NCI-H1694 (cell line): ENCODE measurements around the gene RFXANK.
A peak's percentile ranks its signal among the peaks of the same experiment; 100 is the strongest.
"Not testable (repeated sequence)": the region's sequence is repeated elsewhere in the genome, so short reads cannot be mapped to it uniquely, and the experiment has no call there.

Experiments
- DNase-seq: peaks from one replicate; lab custom pipeline; 2025; lab: John Stamatoyannopoulos, UW

The RFXANK gene

DNA sequence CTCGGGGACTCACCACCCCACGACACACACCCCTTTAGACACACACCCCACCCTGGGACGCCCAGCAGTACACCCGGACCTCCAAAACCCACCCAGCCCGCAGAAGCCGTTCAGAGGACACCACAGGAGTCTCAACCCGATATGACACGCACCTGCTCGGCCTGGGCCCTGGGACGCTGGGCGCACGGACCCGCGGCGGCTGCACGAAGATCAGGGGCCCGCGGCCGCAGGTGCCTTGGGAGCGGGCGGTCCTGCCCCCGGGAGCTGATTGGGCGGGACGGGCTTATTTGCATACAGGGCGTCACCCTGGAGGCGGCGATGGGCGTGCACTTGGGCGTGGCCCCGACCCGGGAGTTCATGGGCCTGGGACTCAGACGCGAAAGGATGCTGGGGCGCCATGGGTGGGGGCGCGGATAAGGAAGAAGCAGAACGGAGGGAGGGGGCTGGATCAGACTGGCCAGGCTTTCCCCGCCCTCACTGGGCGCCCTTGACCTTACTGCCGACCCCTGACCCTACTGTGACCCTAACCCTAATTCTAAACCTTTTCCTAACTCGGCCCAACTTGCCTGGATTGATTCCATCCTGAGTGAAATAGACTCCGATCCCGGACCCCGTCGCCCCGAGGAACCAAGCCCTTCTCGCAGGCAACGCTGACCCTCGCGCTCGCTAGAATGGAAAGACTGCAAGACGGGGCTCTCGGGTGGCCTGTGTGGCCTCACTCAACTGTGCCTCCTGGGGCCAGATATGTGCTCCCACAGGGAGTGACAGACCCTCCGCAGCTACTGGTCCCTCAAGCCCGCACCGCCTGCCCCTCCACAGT lies 21.8 kb upstream of the RFXANK start, which contains the start of gene MEF2B:
TSS of gene MEF2B (minus strand) at position 211 of the 820 bp plus-strand sequence. CDS start 19,528 bp downstream, outside the sequence.
- DNase-seq, result no peak

GRCh38 chr19:19170873-19171672 lies 21.0 kb upstream of the RFXANK start:
- no peak for DNase-seq

DNA sequence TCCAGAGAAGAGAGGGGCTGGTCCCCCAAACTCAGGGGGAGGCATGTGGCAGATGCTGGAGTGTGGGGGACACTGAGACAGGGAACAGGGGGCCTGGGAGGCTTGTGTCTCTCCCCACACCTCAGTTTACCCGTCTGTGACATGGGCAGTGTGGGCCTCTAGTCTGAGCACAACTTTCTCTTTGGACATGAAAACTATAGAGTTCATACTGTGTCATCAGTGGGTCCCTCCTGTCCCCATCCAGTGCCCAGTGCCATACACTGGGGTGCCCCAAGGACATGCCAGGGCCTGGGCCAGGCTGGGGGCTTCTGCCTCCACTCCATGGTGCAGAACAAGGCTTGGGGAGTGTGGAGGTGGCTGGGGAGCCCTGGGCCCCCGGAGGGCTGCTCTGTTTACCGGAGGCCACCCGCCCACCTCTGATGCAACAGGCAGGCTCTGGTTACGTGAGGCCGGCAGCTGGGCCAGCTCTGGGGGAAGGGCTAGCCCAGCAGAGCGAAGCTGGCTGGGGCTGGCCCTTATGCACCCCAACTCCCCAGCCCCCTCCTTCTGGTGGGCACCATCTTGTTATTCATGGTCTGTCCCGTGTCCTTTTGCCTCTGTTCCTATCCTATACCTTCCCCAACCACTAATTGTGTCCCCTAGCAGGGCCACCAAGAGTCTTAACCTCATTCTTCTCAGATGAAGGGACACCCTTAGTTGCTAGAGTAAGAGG lies 20.1 kb upstream of the RFXANK start:
- DNase-seq, result no peak

- DNase-seq, result not testable (repeated sequence)
Observed at GRCh38 chr19:19173243-19173642, 18.8 kb upstream of the RFXANK start.

DNA sequence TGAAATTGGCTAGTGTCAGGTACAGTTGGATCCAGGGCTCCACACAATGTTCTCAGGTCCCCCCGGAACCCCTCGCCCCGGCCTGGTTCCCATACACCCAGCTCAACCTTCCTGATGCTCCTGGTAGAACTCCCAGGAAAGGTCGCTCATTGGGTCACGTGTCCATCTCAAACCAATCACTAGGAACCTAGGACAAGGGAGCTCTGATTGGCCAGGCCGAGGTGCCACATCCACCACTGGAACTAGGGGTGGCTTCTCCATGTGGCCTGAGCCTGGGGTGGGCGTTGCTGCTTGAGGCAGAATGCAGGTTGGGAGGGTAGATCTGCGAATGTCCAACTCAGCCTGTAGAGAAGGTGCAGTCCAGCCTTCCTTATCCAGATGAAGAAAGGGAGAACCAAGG lies 15.1 kb upstream of the RFXANK start:
- no peak for DNase-seq

- no peak for DNase-seq
Observed at GRCh38 chr19:19179548-19180441, 12.3 kb upstream of the RFXANK start.

DNA sequence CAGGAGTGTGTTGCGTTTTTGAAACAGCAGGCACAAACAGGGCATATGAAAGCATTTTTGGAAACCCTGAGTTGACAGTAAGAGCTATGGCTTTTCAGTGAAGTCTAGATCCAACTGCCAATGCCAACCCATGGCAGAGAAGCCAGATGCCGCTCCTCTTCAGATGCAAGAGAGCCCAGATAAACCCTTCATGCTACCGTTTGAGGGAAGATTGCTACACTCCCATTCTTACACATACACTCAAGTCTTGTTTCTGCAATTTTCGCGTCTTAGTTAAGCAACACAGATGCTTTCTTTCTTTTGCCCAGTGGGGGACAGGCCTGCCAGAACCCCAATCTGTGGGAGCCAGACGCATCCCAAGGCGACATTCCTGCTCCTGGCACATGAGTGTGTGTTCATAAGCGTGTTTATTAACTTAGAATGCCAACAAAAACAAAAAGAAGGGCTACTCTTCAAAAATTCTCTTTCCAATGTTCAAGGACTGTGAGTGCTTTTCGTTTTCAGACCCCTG lies 10.5 kb upstream of the RFXANK start:
- DNase-seq, result no peak

DNA sequence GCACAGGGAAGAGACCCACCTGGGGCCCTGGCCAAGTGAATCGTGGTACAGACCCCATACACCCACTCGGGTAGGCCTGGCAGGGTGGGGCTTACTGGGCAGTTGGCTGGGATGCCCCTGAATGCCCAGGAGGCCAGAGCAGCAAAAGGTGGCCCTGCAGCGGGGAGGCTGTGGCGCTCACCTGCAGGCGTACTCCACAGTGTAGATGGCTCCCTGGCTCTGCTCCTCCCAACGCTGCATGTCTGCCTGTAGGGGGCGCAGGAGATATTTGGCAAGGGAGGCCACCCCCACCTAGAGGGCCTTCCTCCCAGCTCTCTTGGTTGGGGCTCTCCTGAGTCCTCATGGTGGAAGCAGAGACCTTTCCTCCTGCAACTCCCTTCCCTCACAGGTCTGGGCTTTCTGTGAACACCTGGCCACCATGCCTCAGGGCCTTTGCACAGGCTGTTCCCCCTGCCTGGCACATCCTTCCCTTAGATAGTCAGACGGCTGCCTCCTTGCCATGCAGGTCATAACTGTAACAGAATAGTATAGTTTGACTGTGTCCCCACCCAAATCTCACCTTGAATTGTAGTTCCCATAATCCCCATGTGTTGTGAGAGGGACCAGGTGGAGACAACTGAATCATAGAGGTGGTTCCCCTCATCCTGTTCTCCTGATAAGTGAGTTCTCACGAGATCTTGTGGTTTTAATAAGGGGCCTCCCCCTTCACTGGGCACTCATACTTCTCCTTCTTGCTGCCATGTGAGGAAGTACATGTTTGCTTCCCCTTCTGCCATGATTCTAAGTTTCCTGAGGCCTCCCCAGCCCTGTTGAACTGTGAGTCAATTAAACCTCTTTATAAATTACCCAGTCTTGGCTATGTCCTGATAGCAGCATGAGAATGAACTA lies 6.0 kb upstream of the RFXANK start:
- peak; percentile 18 for DNase-seq

DNA sequence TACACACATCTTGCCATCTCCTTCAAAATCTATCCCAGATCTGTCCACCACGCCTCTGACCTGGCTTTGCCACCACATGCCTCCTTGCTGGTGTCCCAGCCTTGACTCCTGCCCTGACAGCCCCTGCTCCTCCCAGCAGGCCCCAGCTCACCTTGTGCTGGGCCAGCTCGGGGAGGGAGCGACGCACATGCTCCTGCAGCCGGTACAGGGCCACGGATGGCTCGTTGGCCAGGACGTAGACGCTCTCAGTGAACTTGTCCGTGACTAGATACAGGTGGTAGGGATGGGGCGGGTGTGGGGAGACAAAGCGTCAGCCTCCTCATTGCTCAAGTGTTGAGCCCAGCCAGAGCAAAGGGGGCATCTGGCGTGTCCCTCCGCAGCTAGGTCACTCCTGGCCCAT lies 5.3 kb upstream of the RFXANK start:
- DNase-seq, result no peak

DNA sequence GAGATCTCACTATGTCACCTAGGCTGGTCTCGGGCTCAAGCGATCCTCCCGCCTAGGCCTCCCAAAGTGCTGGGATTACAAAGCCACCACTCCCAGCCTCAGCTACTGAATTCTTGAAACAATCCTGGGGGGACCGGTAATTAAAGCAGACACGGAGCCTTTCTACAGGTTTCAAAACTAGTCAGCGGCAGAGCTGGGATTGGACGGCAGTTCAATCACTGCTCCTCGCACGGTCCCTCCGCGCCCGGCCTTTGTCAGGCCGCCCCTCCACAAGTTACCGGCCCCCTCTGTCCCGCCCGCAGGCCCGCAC lies 335 bp upstream of the RFXANK start:
- no peak for DNase-seq

GRCh38 chr19:19192910-19193423 lies 909 bp downstream of the RFXANK start:
- DNase-seq, result no peak

- DNase-seq, result no peak
Observed at GRCh38 chr19:19193926-19194325, 1.9 kb downstream of the RFXANK start.

DNA sequence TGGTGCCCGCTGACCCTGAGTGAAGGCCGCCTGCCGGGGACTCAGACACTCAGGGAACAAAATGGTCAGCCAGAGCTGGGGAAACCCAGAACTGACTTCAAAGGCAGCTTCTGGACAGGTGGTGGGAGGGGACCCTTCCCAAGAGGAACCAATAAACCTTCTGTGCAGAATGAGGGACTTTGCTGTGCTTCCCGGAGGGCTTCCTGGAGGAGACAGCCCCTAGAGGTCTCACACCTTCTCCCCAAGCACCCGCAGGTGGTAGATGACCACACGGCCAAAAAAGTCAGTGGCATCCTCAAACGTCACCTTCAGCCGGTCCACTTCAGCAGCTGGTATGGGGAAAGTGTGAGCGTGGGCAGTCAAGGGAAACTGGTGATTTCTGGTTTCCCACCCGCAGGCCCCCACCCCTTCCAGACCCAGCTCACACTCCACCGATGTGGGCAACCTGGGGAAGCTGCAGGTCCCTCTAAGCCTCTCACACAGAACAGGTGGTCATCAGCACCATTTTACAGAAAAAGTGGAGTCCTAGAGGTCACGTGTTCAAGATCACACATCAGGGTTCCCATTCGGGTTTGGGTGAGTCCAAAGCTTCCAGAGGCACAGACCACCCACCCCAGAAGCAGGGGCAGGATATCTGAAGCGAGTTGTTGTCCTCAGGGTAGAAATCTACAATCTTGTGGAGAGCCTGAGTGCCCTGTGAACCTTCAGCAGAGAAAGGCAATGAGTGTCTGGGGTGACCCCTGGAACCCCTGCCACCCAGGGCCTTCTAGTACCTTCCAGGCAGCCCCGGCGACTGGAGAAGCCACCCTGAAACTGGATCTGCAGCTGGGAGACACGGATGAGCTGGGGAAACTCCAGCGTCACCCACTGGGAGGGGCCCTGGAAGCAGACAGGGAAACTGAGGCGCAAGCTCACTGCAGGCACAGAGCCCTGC lies 9.9 kb downstream of the RFXANK start:
- no peak for DNase-seq

DNA sequence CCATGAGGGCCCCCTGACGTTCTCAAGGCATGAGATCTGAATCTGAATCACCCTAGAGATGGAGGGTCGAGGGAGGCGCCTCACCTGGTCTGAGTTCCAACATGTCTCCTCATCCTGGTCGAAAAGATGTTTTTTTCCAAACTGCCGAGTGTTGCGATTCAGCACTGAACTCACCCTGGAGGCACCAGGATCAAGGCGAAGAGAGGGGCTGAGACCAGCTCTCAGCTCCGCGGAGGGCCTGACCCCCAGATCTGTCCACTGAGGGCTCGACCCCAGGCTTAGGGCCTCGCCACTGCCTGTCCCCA lies 10.6 kb downstream of the RFXANK start:
- DNase-seq, result no peak

DNA sequence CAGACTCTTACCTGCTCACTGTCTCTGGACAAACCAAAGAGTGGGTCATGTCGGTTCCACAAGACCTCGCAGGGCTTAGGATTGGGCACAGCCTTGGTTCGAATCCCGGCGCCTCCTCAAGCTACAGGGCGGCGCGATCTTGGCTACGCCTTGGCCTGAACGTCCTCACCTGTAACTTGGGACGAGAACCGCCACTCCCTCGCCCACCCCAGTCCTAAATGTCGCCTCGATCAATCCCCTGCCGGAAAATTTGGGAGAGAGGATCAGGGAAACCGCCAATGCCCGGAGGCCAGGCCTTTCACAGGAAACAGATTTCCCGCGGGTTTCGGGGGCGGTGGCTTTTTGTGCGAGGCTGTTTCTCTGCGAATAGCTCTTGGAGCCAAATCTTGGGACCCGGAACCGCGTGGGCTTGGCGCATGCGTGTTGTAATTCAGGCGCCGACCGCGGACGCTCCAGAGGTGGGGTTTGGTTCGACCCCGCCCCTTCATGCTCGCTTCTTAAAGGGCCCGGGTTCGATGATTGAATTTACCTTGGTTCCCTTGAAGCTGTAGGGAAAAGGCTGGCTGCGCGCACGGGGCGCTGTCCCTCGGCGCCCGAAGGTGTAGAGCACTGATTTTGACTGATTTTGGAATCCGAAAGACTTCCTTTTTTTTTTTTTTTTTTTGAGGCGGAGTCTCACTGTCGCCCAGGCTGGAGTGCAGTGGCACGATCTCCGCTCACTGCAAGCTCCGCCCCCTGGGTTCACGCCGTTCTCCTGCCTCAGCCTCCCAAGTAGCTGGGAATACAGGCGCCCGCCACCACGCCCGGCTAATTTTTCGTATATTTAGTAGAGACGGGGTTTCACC lies 11.2 kb downstream of the RFXANK start, which contains the start of gene NR2C2AP:
TSS of gene NR2C2AP (minus strand) at position 403 of the 845 bp plus-strand sequence. CDS start at position 49, 354 bp downstream.
- peak; percentile 95 for DNase-seq

- DNase-seq, result no peak
Observed at GRCh38 chr19:19204181-19204580, 12.1 kb downstream of the RFXANK start.

DNA sequence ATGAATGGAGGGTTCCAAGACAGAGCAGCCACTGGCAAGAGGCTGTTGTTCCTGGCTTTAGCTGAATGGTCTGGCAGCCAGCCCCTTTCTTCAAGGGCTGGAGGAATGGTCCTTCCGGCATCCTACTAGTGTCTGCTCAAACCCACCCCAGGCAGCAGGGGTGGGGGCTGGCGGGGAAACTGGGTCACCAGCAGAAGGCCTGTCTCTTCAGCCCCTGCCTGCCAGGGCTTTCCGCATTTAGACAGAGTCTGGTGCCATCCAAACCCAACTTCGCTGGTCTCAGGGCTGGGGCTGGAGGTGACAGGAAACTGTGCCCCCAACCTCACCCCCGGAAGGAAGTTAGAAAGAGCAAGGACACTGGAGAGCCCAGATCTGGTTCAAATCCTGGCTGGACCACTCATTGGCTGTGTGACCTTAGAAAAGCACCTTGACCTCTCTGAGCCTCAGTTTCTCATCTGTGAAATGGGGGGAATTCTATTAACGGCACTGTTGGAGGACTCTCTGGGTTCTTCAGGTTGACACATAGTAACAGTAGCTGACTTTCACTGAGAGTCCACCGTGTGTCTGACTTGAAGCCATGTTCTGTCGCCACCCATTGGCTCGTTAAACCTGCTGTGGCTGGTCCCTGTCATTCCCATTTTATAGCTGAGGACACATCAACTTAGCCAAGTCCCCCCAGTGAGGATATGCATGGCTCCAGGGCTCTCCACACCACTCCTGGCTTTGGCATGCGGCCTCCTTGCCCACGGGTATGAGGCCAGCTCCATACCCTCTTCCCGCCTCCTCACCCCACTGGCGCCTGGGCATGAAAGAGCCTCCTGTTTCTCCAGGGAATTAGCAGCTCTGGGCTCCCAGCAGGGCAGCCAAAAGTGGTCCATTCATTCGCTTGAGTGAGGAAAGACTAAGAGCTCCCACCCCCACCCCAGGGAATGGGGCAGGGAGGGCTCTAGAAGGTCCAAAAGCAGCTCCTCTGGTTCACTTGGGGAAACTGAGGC lies 13.7 kb downstream of the RFXANK start:
- DNase-seq, result no peak
